Measurements from ENCODE around the gene AGPS.
"Not testable (repeated sequence)": the region's sequence is repeated elsewhere in the genome, so short reads cannot be mapped to it uniquely, and the experiment has no call there.

- not testable (repeated sequence) for TF ChIP-seq CTCF (IDR thresholded peaks at IDR 0.05; ENCODE audit: low read depth, low read length); EZH2phosphoT487 (IDR thresholded peaks at IDR 0.05; ENCODE audit: low read depth)
Observed at GRCh38 chr2:177424120-177424519, 31.5 kb downstream of the AGPS start.

All from OCI-LY3 (cell line).